GM12873 (cell line): ENCODE measurements around the gene TIE1.

ENCODE experiments used
- CTCF ChIP-seq: IDR thresholded peaks from 2 replicates; pipeline ENCODE4 v1.5.1; 2012; ENCODE audit warnings: low read depth, mild to moderate bottlenecking, moderate library complexity, low read length, control low read depth; ENCODE audit not compliant: insufficient read depth; ENCODE audit errors: missing control alignments

The TIE1 gene

GRCh38 chr1:43359696-43360095 is 58.9 kb downstream of the TIE1 start:
- TF ChIP-seq CTCF = no peak

GRCh38 chr1:43360616-43361015 is 59.8 kb downstream of the TIE1 start:
- TF ChIP-seq CTCF = no peak

GRCh38 chr1:43363283-43363934 is 62.6 kb downstream of the TIE1 start:
- TF ChIP-seq CTCF = no peak

GRCh38 chr1:43363935-43364525 is 63.2 kb downstream of the TIE1 start:
- no peak for TF ChIP-seq CTCF

- TF ChIP-seq CTCF = no peak
These were observed 64.9 kb downstream of the TIE1 start for GRCh38 chr1:43365678-43366077.

GRCh38 chr1:43366179-43366578 is 65.4 kb downstream of the TIE1 start:
- no peak for TF ChIP-seq CTCF

GRCh38 chr1:43366601-43367025 is 65.8 kb downstream of the TIE1 start:
- TF ChIP-seq CTCF = no peak
